Activated naive CD8-positive, alpha-beta T cell (primary cell): Measurements from ENCODE around the gene BACH2.
"Not testable (repeated sequence)": the region's sequence is repeated elsewhere in the genome, so short reads cannot be mapped to it uniquely, and the experiment has no call there.

Experiments
- H3K27ac Mint-ChIP-seq: one replicate; pipeline ENCODE4 v1.8.0; 2021; ENCODE audit warnings: mixed read lengths
- H3K27me3 Mint-ChIP-seq: one replicate; pipeline ENCODE4 v1.8.0; 2021; ENCODE audit warnings: mixed read lengths
- H3K36me3 Mint-ChIP-seq: one replicate; pipeline ENCODE4 v1.8.0; 2021; ENCODE audit warnings: mixed read lengths
- H3K4me1 Mint-ChIP-seq: one replicate; pipeline ENCODE4 v1.8.0; 2021; ENCODE audit warnings: low read depth, mixed read lengths
- H3K4me3 Mint-ChIP-seq: one replicate; pipeline ENCODE4 v1.8.0; 2021; ENCODE audit warnings: mild to moderate bottlenecking, mixed read lengths
- H3K9me3 Mint-ChIP-seq: one replicate; pipeline ENCODE4 v1.8.0; 2021; ENCODE audit warnings: low read depth, mixed read lengths

BACH2 gene

DNA sequence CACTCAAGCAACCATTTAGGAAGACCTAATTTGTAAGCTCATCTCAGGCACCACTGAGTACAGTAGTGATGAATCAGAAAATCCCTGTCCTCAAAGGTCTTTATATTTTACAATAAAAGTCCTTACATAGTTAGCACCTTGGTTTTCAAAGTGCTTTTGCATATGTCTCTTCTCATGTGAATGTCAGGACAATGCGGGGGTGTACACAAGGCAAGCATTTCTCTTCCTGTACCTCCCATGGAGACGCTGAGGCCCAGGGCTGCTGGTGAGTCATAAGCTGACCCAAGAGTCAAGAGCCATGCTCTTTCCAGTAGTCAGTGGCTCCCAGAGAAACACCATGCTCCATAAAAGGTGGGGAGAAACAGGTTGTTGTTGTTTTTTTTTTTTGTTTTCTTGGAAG is 228.4 kb downstream of the BACH2 start:
- Mint-ChIP-seq H3K4me1 (peaks cover 80% of the 10 kb centered on the region), H3K36me3 (peaks cover 51% of the 10 kb centered on the region), H3K27me3 (no peaks in the 10 kb centered on the region), H3K4me3 (peak overlapping the region; percentile 43), H3K9me3 (no peaks in the 10 kb centered on the region), H3K27ac (peak overlapping the region; percentile 91)

DNA sequence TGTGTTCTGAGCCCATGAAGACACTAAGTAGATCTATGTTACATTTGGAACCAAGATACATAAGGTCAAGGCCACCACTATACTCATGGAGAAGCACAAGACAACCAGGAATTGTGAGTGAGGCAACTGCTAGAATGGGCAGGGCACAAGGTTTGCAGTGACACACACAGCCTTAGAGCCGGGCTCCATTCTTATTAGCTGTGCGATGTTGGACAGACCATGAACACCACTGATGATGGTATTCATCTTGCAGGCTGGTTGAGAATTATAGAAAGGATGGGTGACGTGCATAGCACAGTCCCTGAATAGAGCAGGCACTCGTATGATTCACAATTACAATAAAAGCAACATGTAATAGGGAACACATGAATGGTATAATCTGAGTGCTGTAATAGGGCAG is 229.9 kb downstream of the BACH2 start:
- Mint-ChIP-seq H3K4me1 (peaks cover 64% of the 10 kb centered on the region), H3K4me3 (peak overlapping the region; percentile 38), H3K27me3 (no peaks in the 10 kb centered on the region), H3K27ac (peak overlapping the region; percentile 91), H3K36me3 (peaks cover 47% of the 10 kb centered on the region), H3K9me3 (no peaks in the 10 kb centered on the region)

DNA sequence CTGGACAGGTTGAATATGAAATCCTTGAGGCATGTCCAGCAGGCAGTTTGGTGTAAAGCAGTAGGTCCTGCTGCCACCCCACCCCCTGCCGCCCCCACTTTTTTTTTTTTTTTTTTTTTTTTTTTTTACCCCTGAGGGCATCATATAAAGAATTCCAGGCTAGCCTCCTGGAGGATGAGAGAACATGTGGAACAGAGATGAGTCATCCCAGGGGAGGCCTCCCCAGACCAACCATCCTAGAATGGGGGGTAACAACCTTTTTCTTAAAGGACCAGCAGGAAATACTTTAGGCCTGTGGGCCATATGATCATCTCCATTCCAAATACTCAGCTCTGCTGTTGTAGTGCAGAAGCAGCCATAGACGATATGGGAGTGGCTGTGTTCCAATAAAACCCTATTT is 231.5 kb downstream of the BACH2 start:
- peaks cover 46% of the 10 kb centered on the region for H3K36me3 Mint-ChIP-seq
- H3K27me3 Mint-ChIP-seq: no peaks in the 10 kb centered on the region
- H3K4me1 Mint-ChIP-seq: peaks cover 49% of the 10 kb centered on the region
- no peak overlapping the region for H3K4me3 Mint-ChIP-seq
- peak overlapping the region; percentile 91 for H3K27ac Mint-ChIP-seq
- peaks cover 2% of the 10 kb centered on the region for H3K9me3 Mint-ChIP-seq

DNA sequence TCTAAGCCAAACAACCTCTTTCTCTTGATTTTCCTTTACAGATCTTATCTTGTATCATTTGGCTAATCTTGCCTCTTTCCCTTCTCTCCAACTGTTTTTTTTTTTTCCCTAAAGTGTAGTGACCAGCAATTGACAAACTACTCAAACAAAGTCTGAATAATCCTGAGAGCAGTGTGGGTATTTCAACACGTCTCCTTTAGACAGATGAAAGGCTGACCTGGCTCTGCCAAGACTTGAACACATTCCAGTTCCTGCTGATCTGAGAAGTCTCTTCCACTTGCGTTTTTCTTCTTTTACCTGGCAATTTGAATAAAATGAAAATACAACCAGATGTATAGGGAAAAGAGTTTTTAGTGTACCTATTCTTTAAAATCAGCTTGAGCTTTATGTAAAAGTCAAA is 234.0 kb downstream of the BACH2 start:
- peaks cover 38% of the 10 kb centered on the region for H3K4me1 Mint-ChIP-seq
- H3K9me3 Mint-ChIP-seq: peaks cover 4% of the 10 kb centered on the region
- H3K36me3 Mint-ChIP-seq: peaks cover 37% of the 10 kb centered on the region
- H3K4me3 Mint-ChIP-seq: no peak overlapping the region
- no peaks in the 10 kb centered on the region for H3K27me3 Mint-ChIP-seq
- no peak overlapping the region for H3K27ac Mint-ChIP-seq

DNA sequence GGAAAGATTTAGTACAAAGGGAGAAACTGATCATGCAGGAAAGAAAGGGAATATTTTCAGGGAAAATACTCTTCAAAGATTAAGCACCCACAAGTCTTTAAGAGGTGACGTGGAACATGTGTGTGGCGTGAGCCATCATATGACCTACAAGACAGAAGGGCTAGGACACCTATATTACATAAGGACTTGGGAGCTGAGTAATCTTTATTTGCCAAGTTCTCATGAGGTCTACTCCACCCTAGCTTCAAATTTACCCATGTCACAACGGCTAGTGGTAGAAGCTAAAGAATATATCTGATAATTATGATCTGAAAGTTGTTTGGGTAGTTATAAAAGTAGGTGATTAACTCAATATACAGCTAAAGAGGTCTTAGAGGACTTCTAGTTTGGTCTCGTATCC is 234.6 kb downstream of the BACH2 start:
- H3K36me3 Mint-ChIP-seq: peaks cover 36% of the 10 kb centered on the region

DNA sequence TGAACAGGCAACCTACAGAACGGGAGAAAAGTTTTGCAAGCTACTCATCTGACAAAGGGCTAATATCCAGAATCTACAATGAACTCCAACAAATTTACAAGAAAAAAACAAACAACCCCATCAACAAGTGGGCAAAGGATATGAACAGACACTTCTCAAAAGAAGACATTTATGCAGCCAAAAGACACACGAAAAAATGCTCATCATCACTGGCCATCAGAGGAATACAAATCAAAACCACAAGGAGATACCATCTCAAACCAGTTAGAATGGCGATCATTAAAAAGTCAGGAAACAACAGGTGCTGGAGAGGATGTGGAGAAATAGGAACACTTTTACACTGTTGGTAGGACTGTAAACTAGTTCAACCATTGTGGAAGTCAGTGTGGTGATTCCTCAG is 237.5 kb downstream of the BACH2 start:
- Mint-ChIP-seq H3K36me3 (peaks cover 29% of the 10 kb centered on the region), H3K4me3 (peak overlapping the region; percentile 30), H3K4me1 (peaks cover 38% of the 10 kb centered on the region), H3K27ac (peak overlapping the region; percentile 81)
- not testable (repeated sequence) for H3K27me3 Mint-ChIP-seq, H3K9me3 Mint-ChIP-seq

More for the DNA sequence above, 234.6 kb downstream of the BACH2 start:
- H3K4me1 Mint-ChIP-seq: peaks cover 36% of the 10 kb centered on the region
- no peak overlapping the region for H3K4me3 Mint-ChIP-seq
- H3K27me3 Mint-ChIP-seq: no peaks in the 10 kb centered on the region
- H3K27ac Mint-ChIP-seq: no peak overlapping the region
- H3K9me3 Mint-ChIP-seq: peaks cover 4% of the 10 kb centered on the region

DNA sequence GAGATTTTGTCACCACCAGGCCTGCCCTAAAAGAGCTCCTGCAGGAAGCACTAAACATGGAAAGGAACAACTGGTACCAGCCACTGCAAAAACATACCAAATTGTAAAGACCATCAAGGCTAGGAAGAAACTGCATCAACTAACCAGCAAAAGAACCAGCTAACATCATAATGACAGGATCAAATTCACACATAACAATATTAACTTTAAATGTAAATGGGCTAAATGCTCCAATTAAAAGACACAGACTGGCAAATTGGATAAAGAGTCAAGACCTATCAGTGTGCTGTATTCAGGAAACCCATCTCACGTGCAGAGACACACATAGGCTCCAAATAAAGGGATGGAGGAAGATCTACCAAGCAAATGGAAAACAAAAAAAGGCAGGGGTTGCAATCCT is 240.7 kb downstream of the BACH2 start:
- H3K27ac Mint-ChIP-seq: peak overlapping the region; percentile 41
- H3K9me3 Mint-ChIP-seq, H3K4me3 Mint-ChIP-seq, H3K27me3 Mint-ChIP-seq: not testable (repeated sequence)
- H3K36me3 Mint-ChIP-seq: peaks cover 30% of the 10 kb centered on the region
- peaks cover 58% of the 10 kb centered on the region for H3K4me1 Mint-ChIP-seq

DNA sequence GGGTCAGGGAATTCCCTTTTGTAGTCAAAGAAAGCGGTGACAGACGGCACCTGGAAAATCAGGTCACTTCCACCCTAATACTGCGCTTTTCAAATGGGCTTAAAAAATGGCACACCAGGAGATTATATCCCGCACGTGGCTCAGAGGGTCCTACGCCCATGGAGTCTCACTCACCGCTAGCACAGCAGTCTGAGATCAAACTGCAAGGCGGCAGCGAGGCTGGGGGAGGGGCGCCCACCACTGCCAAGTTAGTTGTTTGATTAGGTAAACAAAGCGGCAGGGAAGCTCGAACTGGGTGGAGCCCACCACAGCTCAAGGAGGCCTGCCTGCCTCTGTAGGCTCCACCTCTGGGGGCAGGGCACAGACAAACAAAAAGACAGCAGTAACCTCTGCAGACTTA is 242.4 kb downstream of the BACH2 start:
- not testable (repeated sequence) for H3K4me3 Mint-ChIP-seq, H3K27me3 Mint-ChIP-seq, H3K9me3 Mint-ChIP-seq
- Mint-ChIP-seq H3K4me1 (peaks cover 67% of the 10 kb centered on the region), H3K36me3 (peaks cover 28% of the 10 kb centered on the region), H3K27ac (peak overlapping the region; percentile 59)

DNA sequence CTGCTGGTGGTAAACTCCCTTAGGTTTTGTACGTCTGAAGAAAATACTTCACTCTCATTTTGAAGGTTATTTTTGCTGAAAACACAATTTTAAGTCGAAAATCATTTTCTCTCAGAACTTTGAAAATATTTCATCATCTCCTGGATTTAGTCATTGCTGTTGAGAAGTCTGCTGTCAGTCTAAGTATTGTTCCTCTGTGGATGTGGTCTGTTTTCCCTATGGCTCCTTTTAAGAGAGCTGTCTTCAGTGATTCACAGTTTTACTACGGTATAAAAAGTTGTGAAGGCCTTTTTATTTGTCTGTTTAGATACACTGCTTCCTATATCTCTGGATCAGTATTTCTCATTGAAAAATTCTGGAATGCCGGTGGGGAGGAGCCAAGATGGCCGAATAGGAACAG is 243.0 kb downstream of the BACH2 start:
- Mint-ChIP-seq H3K4me1 (peaks cover 70% of the 10 kb centered on the region), H3K27me3 (no peaks in the 10 kb centered on the region), H3K9me3 (no peaks in the 10 kb centered on the region), H3K4me3 (peak overlapping the region; percentile 22), H3K27ac (peak overlapping the region; percentile 59), H3K36me3 (peaks cover 32% of the 10 kb centered on the region)

DNA sequence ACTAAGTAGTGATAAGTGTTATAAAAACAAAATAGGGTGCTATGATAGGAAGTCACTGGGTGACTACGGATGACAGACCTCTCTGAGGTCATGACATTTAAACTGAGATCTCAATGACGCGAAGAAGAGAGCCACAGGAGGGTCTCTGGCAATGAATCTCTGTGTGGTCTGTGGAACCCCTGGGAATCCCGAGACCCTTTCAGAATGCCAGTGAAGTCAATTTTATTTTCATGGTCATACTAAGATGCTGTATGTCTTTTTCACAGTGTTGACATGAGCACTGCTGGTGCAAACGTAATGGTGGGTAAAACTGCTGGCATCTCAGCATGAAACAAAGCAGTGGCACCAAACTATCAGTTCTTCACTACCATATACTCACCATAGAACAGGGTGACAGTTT is 247.3 kb downstream of the BACH2 start:
- H3K4me1 Mint-ChIP-seq: peaks cover 54% of the 10 kb centered on the region
- peak overlapping the region; percentile 27 for H3K4me3 Mint-ChIP-seq
- no peaks in the 10 kb centered on the region for H3K9me3 Mint-ChIP-seq
- peak overlapping the region; percentile 85 for H3K27ac Mint-ChIP-seq
- peaks cover 29% of the 10 kb centered on the region for H3K36me3 Mint-ChIP-seq
- H3K27me3 Mint-ChIP-seq: no peaks in the 10 kb centered on the region

DNA sequence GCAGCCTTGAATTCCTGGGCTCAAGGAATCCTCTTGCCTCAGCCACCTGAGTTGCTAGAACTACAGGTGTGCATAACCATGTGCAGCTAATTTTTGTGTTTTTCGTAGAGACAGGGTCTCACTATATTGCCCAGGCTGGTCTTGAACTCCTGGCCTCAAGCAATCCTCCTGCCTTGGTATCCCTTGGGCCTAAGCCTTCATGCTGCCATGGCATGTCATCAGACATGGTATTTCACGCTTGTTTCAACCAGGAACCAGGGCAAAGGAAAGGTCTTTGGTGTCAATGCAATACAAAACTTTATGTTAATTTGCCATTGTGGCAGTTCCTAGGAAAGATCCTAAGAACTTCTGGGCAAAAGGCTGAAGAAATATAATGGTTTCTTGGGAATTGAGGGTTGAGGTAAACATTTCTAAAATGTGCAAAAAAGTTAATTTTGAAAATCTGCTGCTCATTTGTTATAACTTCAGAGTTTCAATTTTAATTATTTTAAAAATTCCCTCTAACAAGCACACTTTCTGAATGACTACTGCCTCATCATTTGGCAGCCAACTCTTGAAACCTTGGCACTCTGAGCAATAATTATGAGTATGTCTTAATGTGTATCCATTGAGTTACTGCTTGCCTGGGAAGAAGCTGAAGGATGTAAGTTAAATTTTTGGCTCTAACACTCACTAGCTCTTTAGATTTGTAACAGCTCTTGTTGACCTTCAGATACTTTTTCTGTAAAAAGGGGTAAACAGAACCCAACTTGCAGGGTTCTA is 248.3 kb downstream of the BACH2 start:
- H3K9me3 Mint-ChIP-seq: no peaks in the 10 kb centered on the region
- H3K27me3 Mint-ChIP-seq: no peaks in the 10 kb centered on the region
- peak overlapping the region; percentile 85 for H3K27ac Mint-ChIP-seq
- H3K4me1 Mint-ChIP-seq: peaks cover 48% of the 10 kb centered on the region
- H3K36me3 Mint-ChIP-seq: peaks cover 24% of the 10 kb centered on the region
- H3K4me3 Mint-ChIP-seq: peak overlapping the region; percentile 27

DNA sequence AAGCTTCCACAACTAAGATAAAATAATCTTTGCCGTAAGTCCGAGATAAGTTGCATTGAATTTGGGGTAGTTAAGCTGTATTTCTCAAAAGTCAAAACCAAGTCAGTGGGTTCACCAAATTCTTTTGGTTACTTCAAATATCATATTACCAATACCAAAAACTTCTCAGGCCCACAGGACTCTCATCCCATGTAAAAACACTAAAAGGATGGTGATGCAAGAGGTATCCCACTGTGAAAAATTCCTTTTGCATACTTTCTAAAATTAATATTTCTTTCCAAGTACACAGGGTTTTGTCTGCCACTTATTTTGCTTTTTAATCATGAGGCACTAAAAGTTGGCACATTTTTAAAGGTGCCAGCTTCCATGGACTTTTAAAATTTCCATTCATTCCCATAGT is 251.1 kb downstream of the BACH2 start:
- Mint-ChIP-seq H3K27ac (peak overlapping the region; percentile 85), H3K4me1 (peaks cover 37% of the 10 kb centered on the region), H3K27me3 (no peaks in the 10 kb centered on the region), H3K9me3 (no peaks in the 10 kb centered on the region), H3K4me3 (no peak overlapping the region), H3K36me3 (peaks cover 23% of the 10 kb centered on the region)

DNA sequence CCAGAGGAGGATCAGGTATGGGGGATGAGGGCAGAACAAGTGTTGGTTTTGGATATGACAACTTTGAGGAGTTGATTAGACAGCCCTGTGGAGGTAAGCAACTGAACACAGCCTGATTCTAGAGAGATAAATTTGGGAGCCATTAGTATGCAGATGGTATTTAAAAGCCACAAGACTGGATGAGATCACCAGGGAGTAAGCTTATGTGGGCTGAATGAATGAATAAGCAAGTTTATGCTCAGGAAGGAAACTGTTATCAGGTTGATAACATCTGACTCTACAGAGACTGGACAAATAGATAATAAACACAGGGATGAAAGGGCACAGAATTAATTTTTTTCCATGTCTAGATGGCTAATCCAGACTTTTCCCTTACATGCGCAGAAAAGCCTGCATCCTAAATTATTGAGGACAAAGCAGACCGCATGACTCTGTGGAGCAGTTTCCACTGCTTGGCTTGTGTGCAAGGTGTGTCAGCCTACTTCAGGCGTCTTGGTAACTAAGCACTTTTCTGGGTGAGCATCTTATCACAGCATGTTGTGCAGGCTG is 251.7 kb downstream of the BACH2 start:
- Mint-ChIP-seq H3K4me3 (peak overlapping the region; percentile 53), H3K4me1 (peaks cover 36% of the 10 kb centered on the region), H3K27ac (no peak overlapping the region), H3K27me3 (no peaks in the 10 kb centered on the region), H3K9me3 (no peaks in the 10 kb centered on the region), H3K36me3 (peaks cover 21% of the 10 kb centered on the region)

DNA sequence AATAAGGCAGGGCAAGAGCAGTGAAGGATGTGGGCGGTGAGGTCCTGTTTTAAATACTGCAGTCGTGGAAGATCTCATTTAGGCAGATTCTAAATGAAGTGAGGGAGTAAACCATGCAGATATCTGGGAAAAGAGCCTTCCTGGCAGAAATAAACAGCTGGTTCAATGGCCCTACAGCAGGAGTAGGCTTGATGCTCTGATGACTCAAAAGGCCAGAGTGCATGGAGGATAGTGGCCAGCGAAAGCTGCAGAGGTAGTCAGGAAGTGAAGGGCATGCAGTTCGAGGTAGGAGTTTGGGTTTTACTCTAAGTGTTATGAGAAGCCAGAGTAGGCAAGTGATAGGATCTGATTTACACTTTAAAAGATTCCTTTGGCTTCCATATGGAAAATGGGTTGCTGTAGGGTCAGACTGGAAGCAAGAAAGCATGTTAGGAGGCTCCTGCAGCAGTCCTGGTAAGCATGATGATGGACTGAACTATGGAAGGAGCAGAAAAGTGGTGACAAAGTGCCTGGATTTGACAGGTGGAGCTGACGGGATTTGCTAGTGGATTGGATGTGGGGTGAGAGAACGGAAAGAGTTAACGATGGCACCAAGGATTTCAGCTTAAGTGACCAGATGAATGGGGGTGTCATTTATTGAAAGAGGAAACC is 252.3 kb downstream of the BACH2 start:
- Mint-ChIP-seq H3K27ac (no peak overlapping the region), H3K36me3 (peaks cover 20% of the 10 kb centered on the region), H3K4me1 (peaks cover 33% of the 10 kb centered on the region), H3K27me3 (no peaks in the 10 kb centered on the region), H3K4me3 (no peak overlapping the region), H3K9me3 (no peaks in the 10 kb centered on the region)

DNA sequence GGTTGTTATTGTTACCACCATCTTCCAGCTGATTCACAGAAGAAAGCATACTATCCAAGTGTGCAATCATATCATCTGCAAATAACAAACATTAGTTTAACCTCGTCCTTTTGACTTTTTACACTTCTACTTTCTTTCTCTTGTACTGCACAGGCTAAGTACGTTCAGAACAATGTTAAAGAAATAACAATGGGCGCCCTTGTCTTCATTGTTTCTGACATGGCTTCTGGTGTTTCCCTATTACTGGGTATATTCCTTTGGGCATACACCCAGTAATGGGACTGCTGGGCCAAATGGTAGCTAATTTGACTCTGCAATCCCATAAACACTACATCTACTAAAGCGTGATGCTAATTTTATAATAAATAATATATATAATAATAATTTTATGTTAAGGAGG is 255.7 kb downstream of the BACH2 start:
- Mint-ChIP-seq H3K4me3 (no peak overlapping the region), H3K9me3 (no peaks in the 10 kb centered on the region), H3K36me3 (peaks cover 23% of the 10 kb centered on the region), H3K27me3 (no peaks in the 10 kb centered on the region), H3K4me1 (peaks cover 42% of the 10 kb centered on the region), H3K27ac (no peak overlapping the region)
